Measurements from ENCODE around the gene GPR161. TPM values are rescaled to one million over a fixed set of nuclear protein-coding genes. Genes with fewer than 3 reads are reported as not detected.
A peak's percentile ranks its signal among the peaks of the same experiment; 100 is the strongest.
"Not testable (repeated sequence)": the region's sequence is repeated elsewhere in the genome, so short reads cannot be mapped to it uniquely, and the experiment has no call there.

Gene GPR161
- total RNA-seq, 2 experiments from 2014 or later = 0.10 to 0.17 TPM

DNA sequence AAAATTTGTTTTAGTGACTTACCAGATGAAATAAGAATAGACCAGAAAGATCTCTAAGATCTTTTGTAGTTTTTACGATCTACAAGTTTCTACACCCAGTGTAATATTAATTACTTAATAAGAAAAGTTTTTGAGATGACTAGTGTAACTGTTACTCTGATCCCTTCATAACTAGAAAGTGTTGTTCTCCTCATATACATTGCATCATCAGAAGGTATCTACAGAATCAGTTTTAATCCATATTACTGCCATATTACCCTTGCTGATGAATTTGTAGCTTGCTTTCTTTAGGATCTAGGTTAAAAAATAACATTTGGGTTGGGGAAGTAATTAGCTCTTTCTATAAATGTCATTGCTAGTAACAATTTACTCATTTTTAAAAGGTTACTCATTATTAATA, 72.5 kb downstream of the GPR161 start:
- H3K27ac Mint-ChIP-seq = no peak overlapping the region
- peaks cover 9% of the 10 kb centered on the region for H3K36me3 Mint-ChIP-seq (ENCODE audit: low read depth)
- POLR2A ChIA-PET = no interaction called here
- no peak overlapping the region for H3K4me3 Mint-ChIP-seq
- H3K4me1 Mint-ChIP-seq = no peaks in the 10 kb centered on the region
- CTCF ChIA-PET = interaction anchor here (0.6 to 1.4 kb wide), 2 partner anchors 18 to 142 kb away, joined by 3 to 10 read pairs; no protein-coding TSS in a partner anchor
- no peaks in the 10 kb centered on the region for H3K27me3 Mint-ChIP-seq
- no peak for DNase-seq
- H3K9me3 Mint-ChIP-seq = no peaks in the 10 kb centered on the region

- no peaks in the 10 kb centered on the region for H3K9me3 Mint-ChIP-seq
- H3K27me3 Mint-ChIP-seq = no peaks in the 10 kb centered on the region
- ChIA-PET POLR2A (no interaction called here), CTCF (interaction anchor here (1.0 kb wide), 1 partner anchor 24 kb away, joined by 3 read pairs; no protein-coding TSS in a partner anchor)
- peaks cover 3% of the 10 kb centered on the region for H3K4me1 Mint-ChIP-seq
- no peak overlapping the region for H3K4me3 Mint-ChIP-seq
- no peak for DNase-seq
- no peak overlapping the region for H3K27ac Mint-ChIP-seq
- peaks cover 6% of the 10 kb centered on the region for H3K36me3 Mint-ChIP-seq (ENCODE audit: low read depth)
Observed at GRCh38 chr1:168057921-168058320, 78.8 kb downstream of the GPR161 start.

DNA sequence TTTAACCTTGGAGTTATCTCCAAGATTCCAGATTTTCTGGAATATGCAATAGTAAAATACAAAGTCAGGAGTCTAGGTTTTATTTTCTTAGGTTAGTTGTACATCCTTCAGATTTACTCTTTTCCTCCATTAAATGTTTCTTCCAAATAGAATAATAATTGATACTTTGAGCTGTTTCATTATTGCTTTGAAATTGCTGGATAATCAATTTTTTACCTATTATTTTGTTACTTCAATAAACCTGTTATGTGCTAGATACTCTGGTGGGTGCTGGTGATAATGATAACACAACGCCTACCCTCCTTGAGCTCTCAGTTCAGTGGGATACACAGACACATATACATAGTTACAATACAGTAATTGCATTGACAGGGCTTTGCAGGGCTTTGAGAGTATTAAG, 79.4 kb downstream of the GPR161 start:
- H3K4me3 Mint-ChIP-seq = no peak overlapping the region
- H3K9me3 Mint-ChIP-seq = no peaks in the 10 kb centered on the region
- peaks cover 6% of the 10 kb centered on the region for H3K36me3 Mint-ChIP-seq (ENCODE audit: low read depth)
- H3K27ac Mint-ChIP-seq = no peak overlapping the region
- POLR2A ChIA-PET = no interaction called here
- DNase-seq = no peak
- H3K27me3 Mint-ChIP-seq = no peaks in the 10 kb centered on the region
- CTCF ChIA-PET = interaction anchor here (1.0 kb wide), 1 partner anchor 24 kb away, joined by 3 read pairs; no protein-coding TSS in a partner anchor
- H3K4me1 Mint-ChIP-seq = peaks cover 3% of the 10 kb centered on the region

- DNase-seq; H3K27me3 Mint-ChIP-seq; H3K9me3 Mint-ChIP-seq; POLR2A ChIA-PET; H3K36me3 Mint-ChIP-seq (ENCODE audit: low read depth); H3K4me1 Mint-ChIP-seq; H3K27ac Mint-ChIP-seq; H3K4me3 Mint-ChIP-seq: not testable (repeated sequence)
- CTCF ChIA-PET = interaction anchor here (0.5 kb wide), 1 partner anchor 15 kb away, joined by 3 read pairs; no protein-coding TSS in a partner anchor
Observed at GRCh38 chr1:168056152-168056551, 80.6 kb downstream of the GPR161 start.

- Mint-ChIP-seq H3K27ac (no peak overlapping the region), H3K4me1 (peaks cover 3% of the 10 kb centered on the region), H3K36me3 (ENCODE audit: low read depth) (peaks cover 6% of the 10 kb centered on the region), H3K9me3 (no peaks in the 10 kb centered on the region), H3K27me3 (no peaks in the 10 kb centered on the region), H3K4me3 (no peak overlapping the region)
- ChIA-PET POLR2A (no interaction called here), CTCF (interaction anchor here (0.8 kb wide), 1 partner anchor 13 kb away, joined by 3 read pairs; no protein-coding TSS in a partner anchor)
- no peak for DNase-seq
Observed at GRCh38 chr1:168054117-168054516, 82.6 kb downstream of the GPR161 start.

DNA sequence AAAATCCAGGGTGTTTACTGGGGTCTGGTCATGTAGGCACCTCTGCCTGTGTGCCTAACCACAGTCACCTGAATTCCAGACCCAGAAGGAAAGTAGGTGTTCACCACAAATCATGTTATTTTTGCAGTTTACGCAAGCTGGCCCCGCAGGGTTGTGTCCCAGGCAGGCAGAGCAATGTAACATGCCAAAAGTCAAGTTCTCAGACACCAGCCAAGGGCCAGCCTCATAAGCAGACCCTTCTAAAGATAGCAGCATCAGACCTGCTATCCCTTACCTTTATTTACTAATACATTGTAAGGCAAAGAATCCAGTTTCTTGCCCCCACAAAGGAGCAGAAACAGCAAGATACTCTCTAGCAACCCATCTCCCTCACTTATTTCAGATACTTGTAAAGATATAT, 83.0 kb downstream of the GPR161 start:
- Mint-ChIP-seq H3K4me3 (no peak overlapping the region), H3K4me1 (peaks cover 3% of the 10 kb centered on the region), H3K27me3 (no peaks in the 10 kb centered on the region), H3K27ac (no peak overlapping the region), H3K9me3 (no peaks in the 10 kb centered on the region), H3K36me3 (ENCODE audit: low read depth) (peaks cover 6% of the 10 kb centered on the region)
- no peak for DNase-seq
- CTCF ChIA-PET = no interaction called here
- POLR2A ChIA-PET = no interaction called here

GRCh38 chr1:168050880-168051279, 85.8 kb downstream of the GPR161 start:
- Mint-ChIP-seq H3K9me3 (no peaks in the 10 kb centered on the region), H3K4me3 (no peak overlapping the region), H3K27me3 (no peaks in the 10 kb centered on the region), H3K36me3 (ENCODE audit: low read depth) (peaks cover 3% of the 10 kb centered on the region), H3K4me1 (peaks cover 3% of the 10 kb centered on the region), H3K27ac (no peak overlapping the region)
- no peak for DNase-seq
- ChIA-PET POLR2A (no interaction called here), CTCF (no interaction called here)

GRCh38 chr1:168050307-168050706, 86.4 kb downstream of the GPR161 start:
- H3K4me3 Mint-ChIP-seq = no peak overlapping the region
- H3K36me3 Mint-ChIP-seq (ENCODE audit: low read depth) = peaks cover 5% of the 10 kb centered on the region
- no peaks in the 10 kb centered on the region for H3K27me3 Mint-ChIP-seq
- CTCF ChIA-PET = interaction anchor here (0.6 to 1.0 kb wide), 3 partner anchors 71 to 316 kb away, joined by 3 to 4 read pairs (median 4); no protein-coding TSS in a partner anchor
- POLR2A ChIA-PET = interaction anchor here (0.7 kb wide), 1 partner anchor 130 kb away, joined by 3 read pairs; no protein-coding TSS in a partner anchor
- H3K9me3 Mint-ChIP-seq = no peaks in the 10 kb centered on the region
- H3K27ac Mint-ChIP-seq = no peak overlapping the region
- DNase-seq = no peak
- peaks cover 3% of the 10 kb centered on the region for H3K4me1 Mint-ChIP-seq

DNA sequence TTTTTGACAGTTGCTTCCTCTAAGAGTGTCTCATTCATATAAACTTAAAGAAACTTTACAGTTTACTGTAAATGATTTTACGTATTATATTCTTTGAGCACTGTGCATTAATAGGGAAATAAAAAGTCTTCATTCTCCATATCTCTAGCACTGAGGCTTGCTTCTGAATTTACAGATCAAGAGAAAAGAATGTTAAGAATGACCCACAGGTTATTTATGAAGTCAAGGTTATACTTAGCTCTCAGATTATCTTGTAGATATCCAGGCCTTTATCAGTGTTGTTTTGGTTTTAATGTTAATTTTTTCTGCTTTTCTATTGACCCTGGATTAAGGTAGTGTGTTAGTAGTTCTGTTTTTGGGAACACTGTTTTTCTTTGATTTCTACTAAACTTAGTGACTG, 91.4 kb downstream of the GPR161 start:
- no peak overlapping the region for H3K4me3 Mint-ChIP-seq
- no peaks in the 10 kb centered on the region for H3K9me3 Mint-ChIP-seq
- peak overlapping the region; percentile 57 for H3K27ac Mint-ChIP-seq
- DNase-seq = no peak
- H3K27me3 Mint-ChIP-seq = no peaks in the 10 kb centered on the region
- H3K4me1 Mint-ChIP-seq = no peaks in the 10 kb centered on the region
- CTCF ChIA-PET = interaction anchor here (0.6 kb wide), 1 partner anchor 127 kb away, joined by 3 read pairs; no protein-coding TSS in a partner anchor
- POLR2A ChIA-PET = no interaction called here
- H3K36me3 Mint-ChIP-seq (ENCODE audit: low read depth) = peaks cover 19% of the 10 kb centered on the region

DNA sequence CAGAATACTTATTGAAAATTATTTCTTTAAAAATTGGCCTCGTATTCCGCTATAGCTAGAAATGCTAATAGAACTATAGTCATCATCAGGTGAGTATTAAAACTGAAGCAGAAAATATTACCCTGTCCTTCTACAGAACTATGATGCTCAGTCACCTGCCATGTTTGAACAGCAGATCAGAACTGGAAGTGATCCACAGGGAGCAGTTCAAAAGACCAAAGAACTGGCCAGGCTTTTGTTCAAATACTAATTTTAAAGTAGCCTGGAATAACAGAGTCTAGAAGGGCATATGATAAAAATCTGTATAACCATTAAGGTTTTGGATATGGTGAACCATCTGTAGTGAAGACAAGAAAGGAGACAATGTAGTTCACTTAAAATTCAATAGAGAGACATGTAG, 94.4 kb downstream of the GPR161 start:
- no peak for DNase-seq
- ChIA-PET POLR2A (no interaction called here), CTCF (no interaction called here)
- H3K27me3 Mint-ChIP-seq = no peaks in the 10 kb centered on the region
- no peaks in the 10 kb centered on the region for H3K9me3 Mint-ChIP-seq
- no peaks in the 10 kb centered on the region for H3K4me1 Mint-ChIP-seq
- H3K36me3 Mint-ChIP-seq (ENCODE audit: low read depth) = peaks cover 16% of the 10 kb centered on the region
- H3K27ac Mint-ChIP-seq = no peak overlapping the region
- H3K4me3 Mint-ChIP-seq = no peak overlapping the region

GRCh38 chr1:168035345-168035744, 101.4 kb downstream of the GPR161 start:
- no peaks in the 10 kb centered on the region for H3K4me1 Mint-ChIP-seq
- H3K36me3 Mint-ChIP-seq (ENCODE audit: low read depth) = no peaks in the 10 kb centered on the region
- no peaks in the 10 kb centered on the region for H3K9me3 Mint-ChIP-seq
- ChIA-PET POLR2A (no interaction called here), CTCF (no interaction called here)
- DNase-seq = no peak
- no peaks in the 10 kb centered on the region for H3K27me3 Mint-ChIP-seq
- no peak overlapping the region for H3K27ac Mint-ChIP-seq
- H3K4me3 Mint-ChIP-seq = no peak overlapping the region

GRCh38 chr1:168032029-168032428, 104.7 kb downstream of the GPR161 start:
- Mint-ChIP-seq H3K4me1 (no peaks in the 10 kb centered on the region), H3K27me3 (no peaks in the 10 kb centered on the region), H3K36me3 (ENCODE audit: low read depth) (no peaks in the 10 kb centered on the region), H3K9me3 (no peaks in the 10 kb centered on the region), H3K4me3 (no peak overlapping the region), H3K27ac (no peak overlapping the region)
- POLR2A ChIA-PET = no interaction called here
- CTCF ChIA-PET = no interaction called here
- DNase-seq = no peak

DNA sequence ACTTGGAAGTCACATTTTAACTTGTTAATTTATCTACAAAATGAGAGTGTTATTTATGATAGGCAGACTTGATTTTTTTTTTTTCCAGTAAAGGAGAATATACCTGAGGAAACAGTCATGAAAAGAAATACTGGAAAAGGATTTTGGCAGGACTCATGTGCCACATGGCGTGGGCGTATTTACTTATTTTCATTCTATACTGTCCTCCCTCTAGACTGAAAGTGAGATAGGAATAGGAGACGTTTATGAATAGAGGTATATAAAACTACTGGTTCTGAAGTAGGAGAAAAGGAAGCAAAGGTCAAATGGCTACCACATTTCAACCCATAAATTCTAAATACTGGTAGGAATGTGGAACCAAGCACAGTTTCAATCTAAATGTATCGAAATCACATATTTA, 105.1 kb downstream of the GPR161 start:
- no peak overlapping the region for H3K4me3 Mint-ChIP-seq
- ChIA-PET CTCF (no interaction called here), POLR2A (no interaction called here)
- no peaks in the 10 kb centered on the region for H3K9me3 Mint-ChIP-seq
- no peaks in the 10 kb centered on the region for H3K27me3 Mint-ChIP-seq
- no peaks in the 10 kb centered on the region for H3K4me1 Mint-ChIP-seq
- H3K36me3 Mint-ChIP-seq (ENCODE audit: low read depth) = no peaks in the 10 kb centered on the region
- DNase-seq = no peak
- no peak overlapping the region for H3K27ac Mint-ChIP-seq

DNA sequence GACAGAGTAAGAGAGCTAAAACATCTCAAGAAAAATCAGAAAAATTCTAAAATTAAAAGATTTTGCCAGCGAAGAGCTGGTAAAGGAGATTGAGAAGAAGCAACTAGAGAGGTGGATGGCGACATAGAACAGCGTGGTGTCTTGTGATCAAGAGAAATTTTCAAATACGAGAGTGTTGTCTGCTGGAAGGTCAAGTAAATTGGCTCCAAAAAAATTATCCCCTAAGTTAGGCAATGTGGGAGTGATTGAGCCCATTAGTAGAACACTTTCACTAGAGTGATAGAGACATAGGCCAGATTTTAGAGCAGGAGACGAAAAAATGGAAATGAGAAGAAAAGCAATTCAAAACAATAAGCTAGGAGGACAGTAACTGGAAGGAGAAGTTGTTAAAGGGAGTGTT, 105.5 kb downstream of the GPR161 start:
- POLR2A ChIA-PET = interaction anchor here (0.6 kb wide), 1 partner anchor 497 kb away, joined by 3 read pairs; no protein-coding TSS in a partner anchor

More for the DNA sequence above, 105.5 kb downstream of the GPR161 start:
- H3K4me3 Mint-ChIP-seq = no peak overlapping the region
- H3K27me3 Mint-ChIP-seq = no peaks in the 10 kb centered on the region
- H3K9me3 Mint-ChIP-seq = no peaks in the 10 kb centered on the region
- no peak overlapping the region for H3K27ac Mint-ChIP-seq
- H3K36me3 Mint-ChIP-seq (ENCODE audit: low read depth) = no peaks in the 10 kb centered on the region
- CTCF ChIA-PET = no interaction called here
- no peaks in the 10 kb centered on the region for H3K4me1 Mint-ChIP-seq
- no peak for DNase-seq

All from activated CD4-positive, alpha-beta T cell treated with anti-CD3 and anti-CD28 coated beads, Interleukin-2, amount 10 ng/mL, durations not matched to agents 7 days and 5 days (primary cell).